Endodermal cell (in vitro differentiated cells): ENCODE results near the gene MBNL2. TPM values are rescaled to one million over a fixed set of nuclear protein-coding genes. Genes with fewer than 3 reads are reported as not detected.

Experiments used
- DNase-seq: peaks from one replicate; pipeline ENCODE4 v3.0.0-alpha.2; 2017
- H3K27ac ChIP-seq: 2 replicates; pipeline ENCODE4 v1.5.1; 2013; ENCODE audit warnings: mild to moderate bottlenecking, low read depth, low read length, moderate library complexity
- H3K27me3 ChIP-seq: 2 replicates; pipeline ENCODE4 v1.6.1; 2013; ENCODE audit warnings: mild to moderate bottlenecking, low read length, moderate library complexity; ENCODE audit not compliant: insufficient read depth, control insufficient read depth, poor library complexity, severe bottlenecking
- H3K36me3 ChIP-seq: 2 replicates; pipeline ENCODE4 v1.7.0; 2013; ENCODE audit warnings: mild to moderate bottlenecking, low read length, moderate library complexity; ENCODE audit not compliant: control insufficient read depth, insufficient read depth
- H3K4me1 ChIP-seq: one replicate; pipeline ENCODE4 v1.7.0; 2013; ENCODE audit warnings: low read length; ENCODE audit not compliant: control insufficient read depth, insufficient read depth
- H3K4me3 ChIP-seq: 2 replicates; pipeline ENCODE4 v1.5.1; 2013; ENCODE audit warnings: mild to moderate bottlenecking, low read length, moderate library complexity
- H3K9ac ChIP-seq: 2 replicates; pipeline ENCODE4 v1.6.1; 2013; ENCODE audit warnings: mild to moderate bottlenecking, low read length, moderate library complexity; ENCODE audit not compliant: poor library complexity, severe bottlenecking; ENCODE audit errors: extremely low read depth
- H3K9me3 ChIP-seq: 2 replicates; pipeline ENCODE4 v1.6.1; 2013; ENCODE audit warnings: mild to moderate bottlenecking, low read length, moderate library complexity; ENCODE audit not compliant: control insufficient read depth
- H3K27ac Mint-ChIP-seq: 2 replicates; pipeline ENCODE4 v1.8.0; 2020; ENCODE audit warnings: mixed read lengths
- H3K27me3 Mint-ChIP-seq: 2 replicates; pipeline ENCODE4 v1.8.0; 2021; ENCODE audit warnings: mild to moderate bottlenecking, mixed read lengths; ENCODE audit not compliant: insufficient read depth
- H3K36me3 Mint-ChIP-seq: 2 replicates; pipeline ENCODE4 v1.8.0; 2020; ENCODE audit warnings: low read depth, mixed read lengths
- H3K4me1 Mint-ChIP-seq: 2 replicates; pipeline ENCODE4 v1.8.0; 2020; ENCODE audit warnings: mixed read lengths
- H3K4me3 Mint-ChIP-seq: 2 replicates; pipeline ENCODE4 v1.8.0; 2020; ENCODE audit warnings: mild to moderate bottlenecking, moderate library complexity, mixed read lengths
- H3K9me3 Mint-ChIP-seq: 2 replicates; pipeline ENCODE4 v1.8.0; 2020; ENCODE audit warnings: mild to moderate bottlenecking, mixed read lengths
- WGBS, 2 experiments: methylation state at CpG; one replicate each; pipeline versions ENCODE4 v1.1.5 to v1.1.7; 2013; ENCODE audit warnings: missing lambda C conversion rate in 2 of 2, mixed read lengths in 1 of 2; ENCODE audit not compliant: insufficient coverage in 1 of 2, insufficient read length in 1 of 2; 5-methylcytosine and 5-hydroxymethylcytosine counted together
- total RNA-seq, 2 donors: library from RNA; stranded (reverse); fragmentation: NEBNext Ultra II Directional in 1 of 2; extraction: Animal tissue kit (Norgen Biotek cat#: 25700) in 1 of 2; gene quantifications; 2 replicates in 1 of 2; 3 replicates in 1 of 2; pipeline ENCODE4 v1.2.1, GENCODE V29; 2021
- TF ChIP-seq, protein P1 (sequence below): fragments of 200-600 bp; sonication (generic); conservative IDR thresholded peaks from 2 replicates; pipeline ENCODE4 v1.5.0; 2021; ENCODE audit warnings: antibody characterized with exemption, mild to moderate bottlenecking

MBNL2 gene
- total RNA-seq, 2 donors from 2014 or later = 1.7 to 3.3 TPM

DNA sequence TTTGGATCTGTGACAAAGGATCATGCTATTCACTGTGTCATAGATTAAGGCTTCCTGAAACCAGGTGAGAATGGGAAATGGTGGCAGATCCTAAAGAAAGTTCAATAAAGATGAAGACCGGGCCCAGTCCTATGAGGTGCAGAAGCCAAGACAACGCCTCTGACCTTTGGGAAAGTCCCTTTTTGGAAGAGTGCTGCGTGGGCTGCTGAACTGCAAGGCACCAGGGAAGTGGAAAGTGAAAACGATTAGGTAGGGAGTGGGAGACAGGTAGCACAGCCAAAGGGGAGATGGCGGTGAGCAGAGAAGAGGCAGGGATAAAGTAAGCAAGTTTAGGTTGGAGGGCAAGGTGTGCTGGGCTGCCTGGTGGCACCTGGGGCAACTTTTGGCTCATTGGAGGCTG is 16.3 kb downstream of the MBNL2 start:
- no peaks in the 10 kb centered on the region for H3K9me3 Mint-ChIP-seq
- H3K4me3 Mint-ChIP-seq = no peak overlapping the region
- H3K27me3 ChIP-seq = peaks cover 91% of the 10 kb centered on the region
- no peak for DNase-seq
- 87% methylated on average over 3 to 5 of the region's 5 CpGs for WGBS, 2 experiments
- peaks cover 98% of the 10 kb centered on the region for H3K27me3 Mint-ChIP-seq
- peaks cover 4% of the 10 kb centered on the region for H3K4me1 Mint-ChIP-seq
- H3K9ac ChIP-seq = no peak overlapping the region
- H3K27ac Mint-ChIP-seq = no peak overlapping the region
- no peaks in the 10 kb centered on the region for H3K4me1 ChIP-seq
- H3K4me3 ChIP-seq = no peak overlapping the region
- no peaks in the 10 kb centered on the region for H3K9me3 ChIP-seq
- TF ChIP-seq, protein P1, sequence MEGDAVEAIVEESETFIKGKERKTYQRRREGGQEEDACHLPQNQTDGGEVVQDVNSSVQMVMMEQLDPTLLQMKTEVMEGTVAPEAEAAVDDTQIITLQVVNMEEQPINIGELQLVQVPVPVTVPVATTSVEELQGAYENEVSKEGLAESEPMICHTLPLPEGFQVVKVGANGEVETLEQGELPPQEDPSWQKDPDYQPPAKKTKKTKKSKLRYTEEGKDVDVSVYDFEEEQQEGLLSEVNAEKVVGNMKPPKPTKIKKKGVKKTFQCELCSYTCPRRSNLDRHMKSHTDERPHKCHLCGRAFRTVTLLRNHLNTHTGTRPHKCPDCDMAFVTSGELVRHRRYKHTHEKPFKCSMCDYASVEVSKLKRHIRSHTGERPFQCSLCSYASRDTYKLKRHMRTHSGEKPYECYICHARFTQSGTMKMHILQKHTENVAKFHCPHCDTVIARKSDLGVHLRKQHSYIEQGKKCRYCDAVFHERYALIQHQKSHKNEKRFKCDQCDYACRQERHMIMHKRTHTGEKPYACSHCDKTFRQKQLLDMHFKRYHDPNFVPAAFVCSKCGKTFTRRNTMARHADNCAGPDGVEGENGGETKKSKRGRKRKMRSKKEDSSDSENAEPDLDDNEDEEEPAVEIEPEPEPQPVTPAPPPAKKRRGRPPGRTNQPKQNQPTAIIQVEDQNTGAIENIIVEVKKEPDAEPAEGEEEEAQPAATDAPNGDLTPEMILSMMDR = no peak
- H3K36me3 Mint-ChIP-seq = no peaks in the 10 kb centered on the region
- H3K27ac ChIP-seq = no peak overlapping the region
- no peaks in the 10 kb centered on the region for H3K36me3 ChIP-seq

DNA sequence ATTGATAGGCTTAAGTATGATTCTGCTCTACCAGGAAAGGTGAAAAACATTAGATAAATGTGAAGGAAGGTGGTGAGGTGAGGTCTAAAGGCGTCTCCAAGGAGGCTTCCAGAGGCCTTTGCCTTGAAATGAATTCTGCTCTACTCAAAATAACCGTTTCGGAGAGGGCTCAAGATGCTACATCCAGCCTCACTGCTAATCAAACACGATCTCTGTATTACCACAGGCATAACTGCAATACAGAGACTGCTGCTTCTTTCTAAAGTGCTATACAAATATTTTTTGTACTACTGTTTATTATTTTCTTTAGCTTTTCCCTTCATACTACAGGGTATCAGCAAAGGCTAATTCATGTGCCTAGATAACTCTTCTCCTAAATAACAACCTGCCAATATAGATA is 16.8 kb downstream of the MBNL2 start:
- TF ChIP-seq, protein P1 = no peak
- Mint-ChIP-seq H3K4me3 (no peak overlapping the region), H3K27me3 (peaks cover 98% of the 10 kb centered on the region), H3K27ac (no peak overlapping the region), H3K36me3 (no peaks in the 10 kb centered on the region), H3K4me1 (peaks cover 4% of the 10 kb centered on the region), H3K9me3 (no peaks in the 10 kb centered on the region)
- no peak overlapping the region for H3K9ac ChIP-seq
- no peak overlapping the region for H3K4me3 ChIP-seq
- DNase-seq = no peak
- H3K27ac ChIP-seq = no peak overlapping the region
- no peaks in the 10 kb centered on the region for H3K4me1 ChIP-seq
- no peaks in the 10 kb centered on the region for H3K36me3 ChIP-seq
- WGBS, 2 experiments = 89 to 91% methylated on average over 4 of the region's 4 CpGs
- peaks cover 91% of the 10 kb centered on the region for H3K27me3 ChIP-seq
- no peaks in the 10 kb centered on the region for H3K9me3 ChIP-seq

DNA sequence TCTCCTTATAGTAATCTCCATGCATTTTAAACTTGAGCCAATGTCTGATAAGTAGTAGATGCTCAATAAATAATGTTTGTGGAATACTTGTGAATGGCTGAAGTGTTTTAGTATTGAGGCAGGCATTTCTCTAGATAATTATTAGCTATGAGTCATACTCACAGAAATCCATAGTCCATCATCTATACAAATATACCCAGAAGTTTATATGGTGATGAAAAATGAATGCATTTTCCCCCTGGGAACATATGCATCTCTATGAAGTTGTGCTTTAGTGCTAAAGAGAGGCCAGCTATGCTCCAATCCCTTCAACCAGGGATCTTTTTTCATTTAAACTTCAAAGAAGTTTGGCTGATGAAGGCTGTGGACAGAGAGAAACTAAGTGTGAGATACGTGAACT is 17.2 kb downstream of the MBNL2 start:
- H3K4me1 ChIP-seq = no peaks in the 10 kb centered on the region
- peaks cover 97% of the 10 kb centered on the region for H3K27me3 Mint-ChIP-seq
- H3K27ac ChIP-seq = no peak overlapping the region
- no peak overlapping the region for H3K4me3 ChIP-seq
- H3K9me3 ChIP-seq = no peaks in the 10 kb centered on the region
- peaks cover 90% of the 10 kb centered on the region for H3K27me3 ChIP-seq
- no peak overlapping the region for H3K27ac Mint-ChIP-seq
- 91 to 100% methylated on average over 1 of the region's 1 CpG for WGBS, 2 experiments
- no peak for DNase-seq
- no peaks in the 10 kb centered on the region for H3K36me3 Mint-ChIP-seq
- no peaks in the 10 kb centered on the region for H3K36me3 ChIP-seq
- no peak overlapping the region for H3K9ac ChIP-seq
- H3K4me1 Mint-ChIP-seq = peaks cover 4% of the 10 kb centered on the region
- H3K9me3 Mint-ChIP-seq = no peaks in the 10 kb centered on the region
- H3K4me3 Mint-ChIP-seq = no peak overlapping the region
- TF ChIP-seq, protein P1 = no peak
